Gastrocnemius medialis (tissue), 4 donors: ENCODE data around the gene ELMO2.

ENCODE experiments used
- POLR2A ChIP-seq, 2 donors: fragments of 450-650 bp; IDR thresholded peaks; one replicate each; pipeline ENCODE4 v1.6.1; 2017; ENCODE audit warnings: antibody characterized with exemption in 2 of 2, mild to moderate bottlenecking in 2 of 2, moderate library complexity in 2 of 2
- TF ChIP-seq, protein P1 (sequence below), 5 experiments: fragments of 450-650 bp in 3 of 5; fragments of 200-600 bp in 2 of 5; sonication (generic) in 2 of 5; IDR thresholded peaks in 4 of 5; conservative IDR thresholded peaks in 1 of 5; 1 replicate in 4 of 5; 2 replicates in 1 of 5; pipeline ENCODE4 v1.5.1; 2016 to 2019; ENCODE audit warnings: antibody characterized with exemption in 5 of 5, mild to moderate bottlenecking in 3 of 5, moderate library complexity in 3 of 5

DNA sequence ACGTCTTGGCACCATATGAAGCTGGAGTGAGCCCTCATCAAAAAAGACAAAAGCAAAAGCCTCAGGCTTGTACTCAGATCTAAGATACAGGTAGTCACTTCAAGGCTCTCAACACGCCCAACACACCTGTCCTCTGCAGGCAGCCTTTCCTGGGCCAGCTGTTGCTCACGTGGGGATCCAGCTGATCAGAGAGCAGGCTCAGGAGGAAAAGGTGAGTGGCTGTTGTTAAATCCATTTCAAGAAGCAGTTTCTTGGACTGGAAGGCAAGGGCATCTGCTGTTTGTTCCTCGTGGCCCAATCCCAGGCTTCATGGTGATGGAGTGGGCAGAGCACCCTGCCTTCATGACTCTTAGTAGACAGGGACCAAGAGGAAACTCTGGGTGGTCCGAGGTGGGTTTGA is 39.6 kb downstream of the ELMO2 start:
- TF ChIP-seq, protein P1, sequence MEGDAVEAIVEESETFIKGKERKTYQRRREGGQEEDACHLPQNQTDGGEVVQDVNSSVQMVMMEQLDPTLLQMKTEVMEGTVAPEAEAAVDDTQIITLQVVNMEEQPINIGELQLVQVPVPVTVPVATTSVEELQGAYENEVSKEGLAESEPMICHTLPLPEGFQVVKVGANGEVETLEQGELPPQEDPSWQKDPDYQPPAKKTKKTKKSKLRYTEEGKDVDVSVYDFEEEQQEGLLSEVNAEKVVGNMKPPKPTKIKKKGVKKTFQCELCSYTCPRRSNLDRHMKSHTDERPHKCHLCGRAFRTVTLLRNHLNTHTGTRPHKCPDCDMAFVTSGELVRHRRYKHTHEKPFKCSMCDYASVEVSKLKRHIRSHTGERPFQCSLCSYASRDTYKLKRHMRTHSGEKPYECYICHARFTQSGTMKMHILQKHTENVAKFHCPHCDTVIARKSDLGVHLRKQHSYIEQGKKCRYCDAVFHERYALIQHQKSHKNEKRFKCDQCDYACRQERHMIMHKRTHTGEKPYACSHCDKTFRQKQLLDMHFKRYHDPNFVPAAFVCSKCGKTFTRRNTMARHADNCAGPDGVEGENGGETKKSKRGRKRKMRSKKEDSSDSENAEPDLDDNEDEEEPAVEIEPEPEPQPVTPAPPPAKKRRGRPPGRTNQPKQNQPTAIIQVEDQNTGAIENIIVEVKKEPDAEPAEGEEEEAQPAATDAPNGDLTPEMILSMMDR (IDR thresholded peaks at IDR 0.05 in 4 of 5, conservative IDR thresholded peaks at IDR 0.05 in 1 of 5): no peak
- no peak for TF ChIP-seq POLR2A (IDR thresholded peaks at IDR 0.05)
